Endothelial cell of umbilical vein (primary cell): ENCODE data around the gene SPATA3. TPM values are rescaled to one million over a fixed set of nuclear protein-coding genes. Genes with fewer than 3 reads are reported as not detected.

Experiments
- BruUV-seq: library from RNA; stranded (reverse); fragments of 400-500 nt; replicated peaks from 2 replicates; lab custom pipeline; 2021; lab: Mats Ljungman, UMichigan
- CTCF ChIA-PET: fragments of 300-600, 350-600 bp; sonication (Branson Sonifier 250); formaldehyde crosslinking; loops from one replicate; lab custom pipeline; 2021; ENCODE audit warnings: antibody characterized with exemption, inconsistent platforms; lab: Charles Lee
- POLR2A ChIA-PET: fragments of 300-600, 350-600 bp; sonication (Branson Sonifier 250); formaldehyde crosslinking; loops from one replicate; lab custom pipeline; 2021; ENCODE audit warnings: antibody characterized with exemption, inconsistent platforms; lab: Charles Lee
- DNase-seq: peaks from one replicate; pipeline ENCODE4 v3.0.0-alpha.2; 2011; ENCODE audit warnings: low read depth, low spot score
- FAIRE-seq: peaks from 2 replicates; lab custom pipeline; 2011; peaks lifted over from hg19 to GRCh38; lab: Jason Lieb, UNC
- H2AFZ ChIP-seq: 2 replicates; pipeline ENCODE4 v1.6.0; 2012; ENCODE audit warnings: low read depth, low read length, control low read depth, inconsistent platforms
- H3K27ac ChIP-seq: 2 replicates; pipeline ENCODE4 v1.5.1; 2011; ENCODE audit warnings: low read depth, mild to moderate bottlenecking, control low read depth, low read length, moderate library complexity; ENCODE audit not compliant: insufficient read depth
- H3K27me3 ChIP-seq, 2 experiments: 2 replicates each; pipeline versions ENCODE4 v1.6.0 to v1.6.1; 2011; ENCODE audit warnings: low read length in 2 of 2, mixed read lengths in 1 of 2; ENCODE audit not compliant: control insufficient read depth in 2 of 2, insufficient read depth in 2 of 2
- H3K36me3 ChIP-seq, 2 experiments: 2 replicates in 1 of 2; 3 replicates in 1 of 2; pipeline ENCODE4 v1.5.1; 2011; ENCODE audit warnings: low read length in 2 of 2, mild to moderate bottlenecking in 1 of 2, moderate library complexity in 1 of 2; ENCODE audit not compliant: control insufficient read depth in 2 of 2, insufficient read depth in 2 of 2; ENCODE audit errors: extremely low read depth in 1 of 2
- H3K4me1 ChIP-seq: 3 replicates; pipeline ENCODE4 v1.5.1; 2011; ENCODE audit warnings: mild to moderate bottlenecking, low read length; ENCODE audit not compliant: control insufficient read depth, insufficient read depth; ENCODE audit errors: extremely low read depth
- H3K4me2 ChIP-seq: 2 replicates; pipeline ENCODE4 v1.6.1; 2011; ENCODE audit warnings: low read length, control low read depth, mixed read lengths; ENCODE audit not compliant: insufficient read depth
- H3K4me3 ChIP-seq, 3 experiments: fragments of 200-600 bp in 1 of 3; sonication (generic), shearing (Covaris generic) in 1 of 3; replicated peaks in 1 of 3; 2 replicates each; pipeline ENCODE4 v1.5.1; 2011 to 2016; ENCODE audit warnings: control low read depth in 3 of 3, low read length in 3 of 3, mild to moderate bottlenecking in 2 of 3, inconsistent platforms in 1 of 3, low read depth in 1 of 3, moderate library complexity in 1 of 3; ENCODE audit not compliant: insufficient read depth in 1 of 3
- H3K79me2 ChIP-seq: 2 replicates; pipeline ENCODE4 v1.6.0; 2012; ENCODE audit warnings: low read length, inconsistent platforms; ENCODE audit not compliant: control insufficient read depth, insufficient read depth
- H3K9ac ChIP-seq: replicated peaks from 2 replicates; pipeline ENCODE3; 2011; ENCODE audit warnings: low read length, control low read depth; ENCODE audit not compliant: insufficient read depth; ENCODE audit errors: extremely low read depth
- H3K9me1 ChIP-seq: replicated peaks from 3 replicates; pipeline ENCODE4 v1.6.0; 2011; ENCODE audit warnings: mild to moderate bottlenecking, low read length; ENCODE audit not compliant: control insufficient read depth, insufficient read depth; ENCODE audit errors: extremely low read depth
- H3K9me3 ChIP-seq: replicated peaks from 2 replicates; pipeline ENCODE4 v1.5.1; 2012; ENCODE audit warnings: low read length, inconsistent platforms; ENCODE audit not compliant: control insufficient read depth, insufficient read depth
- H4K20me1 ChIP-seq: replicated peaks from 2 replicates; pipeline ENCODE3; 2011; ENCODE audit warnings: mild to moderate bottlenecking, low read length; ENCODE audit not compliant: control insufficient read depth, insufficient read depth; ENCODE audit errors: extremely low read depth
- EZH2 ChIP-seq: IDR thresholded peaks from 2 replicates; pipeline ENCODE4 v1.6.1; 2012; ENCODE audit warnings: borderline replicate concordance, low read depth, mild to moderate bottlenecking, moderate library complexity, low read length, inconsistent platforms; ENCODE audit not compliant: severe bottlenecking
- GATA2 ChIP-seq: IDR thresholded peaks from 2 replicates; pipeline ENCODE4 v1.7.0; 2011; ENCODE audit warnings: low read depth, mild to moderate bottlenecking, moderate library complexity, mixed read lengths, low read length; ENCODE audit not compliant: insufficient read length, insufficient read depth
- JUN ChIP-seq: IDR thresholded peaks from 2 replicates; pipeline ENCODE4 v1.6.1; 2011; ENCODE audit warnings: borderline replicate concordance, low read depth; ENCODE audit not compliant: insufficient read length, insufficient read depth
- MYC ChIP-seq: IDR thresholded peaks from one replicate; pipeline ENCODE4 v1.6.1; 2011; ENCODE audit warnings: mild to moderate bottlenecking, low read depth, low read length
- POLR2A ChIP-seq: IDR thresholded peaks from 2 replicates; pipeline ENCODE4 v1.6.1; 2012; ENCODE audit warnings: low read depth, mild to moderate bottlenecking, control low read depth, low read length
- POLR2AphosphoS5 ChIP-seq: IDR thresholded peaks from 2 replicates; pipeline ENCODE4 v1.6.1; 2012; ENCODE audit warnings: low read depth, mild to moderate bottlenecking, control low read depth, low read length, moderate library complexity; ENCODE audit not compliant: insufficient read depth
- dilution Hi-C: fragments of 300-500 bp; cut with MboI; formaldehyde crosslinking; loops from one replicate; pipeline ENCODE4 v1.15.0; 2019; ENCODE audit warnings: low sequenced_read_pairs; ENCODE audit not compliant: extremely low pct_ligation_motif_present
- intact Hi-C: fragments of 100-400 bp; cut with micrococcal nuclease; formaldehyde crosslinking; loops from one replicate; pipeline ENCODE4 v1.10.0; 2022
- polyA plus RNA-seq, 4 experiments: library from polyadenylated mRNA; depleted of rRNA in 3 of 4; stranded (reverse) in 3 of 4; unstranded in 1 of 4; fragments of >200 nt; gene quantifications; 2 replicates each; pipeline versions ENCODE4 v1.2.1 to v1.2.3, GENCODE V29; 2011 to 2012; ENCODE audit warnings: missing spikeins in 1 of 4
- total RNA-seq: library from RNA; stranded (reverse); gene quantifications from 2 replicates; pipeline ENCODE4 v1.2.3, GENCODE V29; 2021
- TF ChIP-seq, protein P1 (sequence below): IDR thresholded peaks from 2 replicates; pipeline ENCODE4 v1.6.1; 2011; ENCODE audit not compliant: insufficient read depth, insufficient read length

SPATA3 gene
- total and polyA plus RNA-seq, 2 donors (not counting 3 experiments of a cell fraction or from before 2014, with no cell fraction given): not detected

- H3K9ac ChIP-seq: no peak overlapping the region
- H4K20me1 ChIP-seq: no peaks in the 10 kb centered on the region
- ChIA-PET POLR2A (no interaction called here), CTCF (interaction anchor here (1.4 to 2.5 kb wide), 2 partner anchors 10 to 39 kb away, joined by 4 to 7 read pairs; no protein-coding TSS in a partner anchor)
- TF ChIP-seq JUN (no peak), GATA2 (no peak), POLR2A (no peak), EZH2 (no peak), MYC (no peak), POLR2AphosphoS5 (no peak)
- TF ChIP-seq, protein P1, sequence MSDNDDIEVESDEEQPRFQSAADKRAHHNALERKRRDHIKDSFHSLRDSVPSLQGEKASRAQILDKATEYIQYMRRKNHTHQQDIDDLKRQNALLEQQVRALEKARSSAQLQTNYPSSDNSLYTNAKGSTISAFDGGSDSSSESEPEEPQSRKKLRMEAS: no peak
- no peaks in the 10 kb centered on the region for H3K36me3 ChIP-seq
- H3K4me3 ChIP-seq: no peak overlapping the region
- intact Hi-C loops: no loop called here
- H2AFZ ChIP-seq: no peak overlapping the region
- no peaks in the 10 kb centered on the region for H3K27me3 ChIP-seq
- FAIRE-seq: no peak
- H3K9me1 ChIP-seq: no peaks in the 10 kb centered on the region
- DNase-seq: no peak
- dilution Hi-C loops: no loop called here
- BruUV-seq: no TSS peak
- H3K4me2 ChIP-seq: no peak overlapping the region
- no peaks in the 10 kb centered on the region for H3K9me3 ChIP-seq
- no peaks in the 10 kb centered on the region for H3K4me1 ChIP-seq
- H3K27ac ChIP-seq: no peak overlapping the region
- no peaks in the 10 kb centered on the region for H3K79me2 ChIP-seq
Measured at GRCh38 chr2:230947908-230948365, 48.0 kb upstream of the SPATA3 start.
